ENCODE results near the gene SERINC3. TPM values are rescaled to one million over a fixed set of nuclear protein-coding genes. Genes with fewer than 3 reads are reported as not detected.

SERINC3 gene
- total RNA-seq, 1 donor from 2014 or later = 36.6 TPM

DNA sequence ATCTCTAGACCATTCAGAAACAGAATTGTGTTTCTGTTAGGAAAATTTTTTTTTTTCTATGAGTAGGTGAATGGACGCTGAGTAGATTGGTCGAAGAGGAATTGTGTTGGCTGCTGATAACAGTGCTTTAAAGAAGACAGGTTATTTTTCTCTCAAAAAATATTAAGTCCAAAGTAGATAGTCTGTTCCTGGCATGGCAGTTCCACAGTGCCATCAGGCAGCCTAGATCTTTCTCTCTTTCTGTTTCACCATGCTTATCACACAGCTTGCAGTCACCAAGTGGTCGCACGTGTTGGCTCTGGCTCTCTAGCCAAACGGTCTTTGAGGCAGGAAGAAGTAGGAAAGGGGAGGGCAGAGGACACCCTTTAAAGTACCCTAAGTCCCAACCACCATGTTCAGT lies 22.4 kb upstream of the SERINC3 start:
- no peak overlapping the region for H3K4me3 ChIP-seq (ENCODE audit: low read depth, low read length)
- DNase-seq (ENCODE audit: low read depth) = no peak
- TF ChIP-seq, protein P1, sequence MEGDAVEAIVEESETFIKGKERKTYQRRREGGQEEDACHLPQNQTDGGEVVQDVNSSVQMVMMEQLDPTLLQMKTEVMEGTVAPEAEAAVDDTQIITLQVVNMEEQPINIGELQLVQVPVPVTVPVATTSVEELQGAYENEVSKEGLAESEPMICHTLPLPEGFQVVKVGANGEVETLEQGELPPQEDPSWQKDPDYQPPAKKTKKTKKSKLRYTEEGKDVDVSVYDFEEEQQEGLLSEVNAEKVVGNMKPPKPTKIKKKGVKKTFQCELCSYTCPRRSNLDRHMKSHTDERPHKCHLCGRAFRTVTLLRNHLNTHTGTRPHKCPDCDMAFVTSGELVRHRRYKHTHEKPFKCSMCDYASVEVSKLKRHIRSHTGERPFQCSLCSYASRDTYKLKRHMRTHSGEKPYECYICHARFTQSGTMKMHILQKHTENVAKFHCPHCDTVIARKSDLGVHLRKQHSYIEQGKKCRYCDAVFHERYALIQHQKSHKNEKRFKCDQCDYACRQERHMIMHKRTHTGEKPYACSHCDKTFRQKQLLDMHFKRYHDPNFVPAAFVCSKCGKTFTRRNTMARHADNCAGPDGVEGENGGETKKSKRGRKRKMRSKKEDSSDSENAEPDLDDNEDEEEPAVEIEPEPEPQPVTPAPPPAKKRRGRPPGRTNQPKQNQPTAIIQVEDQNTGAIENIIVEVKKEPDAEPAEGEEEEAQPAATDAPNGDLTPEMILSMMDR (conservative IDR thresholded peaks at IDR 0.05; ENCODE audit: low read depth, low read length) = no peak

GRCh38 chr20:44543358-44543757 lies 21.5 kb upstream of the SERINC3 start:
- TF ChIP-seq, protein P1 (conservative IDR thresholded peaks at IDR 0.05; ENCODE audit: low read depth, low read length) = no peak
- no peak for DNase-seq (ENCODE audit: low read depth)

GRCh38 chr20:44542890-44543289 lies 21.0 kb upstream of the SERINC3 start:
- no peak overlapping the region for H3K4me3 ChIP-seq (ENCODE audit: low read depth, low read length)
- no peak for DNase-seq (ENCODE audit: low read depth)
- TF ChIP-seq, protein P1 (conservative IDR thresholded peaks at IDR 0.05; ENCODE audit: low read depth, low read length) = no peak

More at GRCh38 chr20:44543358-44543757, 21.5 kb upstream of the SERINC3 start:
- H3K4me3 ChIP-seq (ENCODE audit: low read depth, low read length) = no peak overlapping the region

DNA sequence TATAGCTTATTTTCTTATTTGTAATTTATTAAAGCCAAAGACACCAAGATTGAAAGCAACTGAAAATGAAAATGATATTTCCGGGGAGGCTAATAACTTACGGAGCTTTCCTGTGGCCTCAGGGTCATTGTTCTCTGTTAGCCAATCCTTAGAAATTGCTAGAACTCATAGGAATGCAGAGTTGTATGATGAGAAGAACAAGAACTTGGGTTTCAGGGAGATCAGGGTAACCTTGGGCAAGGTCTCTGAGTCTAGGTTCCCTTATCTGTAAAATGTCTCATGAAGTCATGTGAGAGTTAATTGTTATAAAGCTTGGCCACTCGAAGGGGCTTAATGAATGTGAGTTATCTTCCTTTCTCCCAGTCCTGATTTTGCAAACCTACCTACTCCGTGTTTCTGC lies 20.1 kb upstream of the SERINC3 start:
- DNase-seq (ENCODE audit: low read depth) = no peak
- TF ChIP-seq, protein P1 (conservative IDR thresholded peaks at IDR 0.05; ENCODE audit: low read depth, low read length) = no peak
- no peak overlapping the region for H3K4me3 ChIP-seq (ENCODE audit: low read depth, low read length)

DNA sequence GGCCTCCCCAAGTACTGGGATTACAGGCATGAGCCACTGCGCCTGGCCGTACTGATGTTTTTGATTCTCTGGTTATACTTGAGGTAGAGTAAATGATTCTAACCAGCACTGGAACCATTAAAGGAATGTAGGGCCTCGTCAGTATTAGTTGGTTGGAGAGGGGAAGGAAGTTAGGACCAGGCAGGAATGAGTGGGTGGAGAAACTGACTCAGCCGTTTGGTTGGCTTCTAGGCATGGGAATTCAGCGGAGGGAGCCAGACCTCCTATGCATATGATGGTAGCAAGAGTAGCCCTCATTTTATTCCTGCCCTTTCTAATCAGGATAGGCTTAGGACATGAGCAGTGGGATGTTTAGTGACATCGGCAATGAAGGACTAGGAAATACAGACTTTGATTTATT lies 19.0 kb upstream of the SERINC3 start:
- no peak for DNase-seq (ENCODE audit: low read depth)
- H3K4me3 ChIP-seq (ENCODE audit: low read depth, low read length) = no peak overlapping the region
- TF ChIP-seq, protein P1 (conservative IDR thresholded peaks at IDR 0.05; ENCODE audit: low read depth, low read length) = no peak

DNA sequence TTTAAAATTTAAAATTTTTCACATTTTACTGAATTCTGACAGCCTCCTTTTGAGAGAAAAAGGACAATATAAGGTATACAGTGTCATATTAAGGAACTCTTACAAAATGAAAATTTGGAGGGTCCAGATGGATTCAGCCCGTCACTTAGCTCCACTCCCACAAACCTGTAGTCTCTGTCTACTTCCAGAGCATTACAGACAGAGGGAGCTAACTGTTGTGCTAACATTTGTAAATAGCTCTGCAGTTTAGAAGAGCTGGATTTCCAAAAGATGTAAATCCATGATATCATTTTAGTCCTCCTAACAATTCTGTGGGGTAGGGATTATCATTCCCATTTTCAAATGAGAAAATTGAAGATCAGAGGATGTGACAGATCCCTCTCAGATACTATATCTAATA lies 16.1 kb upstream of the SERINC3 start:
- TF ChIP-seq, protein P1 (conservative IDR thresholded peaks at IDR 0.05; ENCODE audit: low read depth, low read length) = peak; percentile 18
- no peak overlapping the region for H3K4me3 ChIP-seq (ENCODE audit: low read depth, low read length)
- DNase-seq (ENCODE audit: low read depth) = no peak

- DNase-seq (ENCODE audit: low read depth) = no peak
- TF ChIP-seq, protein P1 (conservative IDR thresholded peaks at IDR 0.05; ENCODE audit: low read depth, low read length) = no peak
- H3K4me3 ChIP-seq (ENCODE audit: low read depth, low read length) = no peak overlapping the region
Observed at GRCh38 chr20:44536175-44536574, 14.3 kb upstream of the SERINC3 start.
